K562 (cell line): Measurements from ENCODE around the gene CHD6. TPM values are rescaled to one million over a fixed set of nuclear protein-coding genes. Genes with fewer than 3 reads are reported as not detected.

Source experiments
- ATAC-seq: fragments of 200-7000 bp; cut with Tn5 transposase; 3 replicates; pipeline ENCODE4 v1.9.1; 2020; ENCODE audit warnings: moderate library complexity
- BruUV-seq: library from RNA; stranded (reverse); fragments of 400-500 nt; replicated peaks from 2 replicates; lab custom pipeline; 2021; lab: Mats Ljungman, UMichigan
- CTCF ChIA-PET: fragments of 300-600 bp; formaldehyde crosslinking; extraction: SDS; loops from one replicate; lab custom pipeline; 2021; ENCODE audit warnings: low intra/inter-chr PET ratio; lab: Yijun Ruan, JAX
- POLR2A ChIA-PET: fragments of 300-600, 350-650 bp; sonication (Branson Sonifier 250); formaldehyde crosslinking; extraction: SDS; loops from one replicate; lab custom pipeline; 2021; ENCODE audit warnings: antibody characterized with exemption, inconsistent platforms; lab: Yijun Ruan, JAX
- DNase-seq, 4 experiments: peaks; one replicate each; pipeline versions ENCODE4 v3.0.0 to v3.0.0-alpha.2; 2011 to 2018; ENCODE audit warnings: low spot score in 3 of 4, mixed read lengths in 3 of 4; ENCODE audit errors: extremely low read depth in 1 of 4
- FAIRE-seq: peaks from 2 replicates; lab custom pipeline; 2011; peaks lifted over from hg19 to GRCh38; lab: Jason Lieb, UNC
- H2AFZ ChIP-seq: 2 replicates; pipeline ENCODE4 v1.6.0; 2011; ENCODE audit warnings: low read depth, low read length, control low read depth, inconsistent platforms
- H3K27ac ChIP-seq: fragments of 200-600 bp; 3 replicates; pipeline ENCODE4 v1.8.0; 2011; ENCODE audit warnings: low read depth, mild to moderate bottlenecking, control low read depth, inconsistent platforms, low read length, moderate library complexity, mixed read lengths; ENCODE audit errors: extremely low read depth
- H3K27me3 ChIP-seq, 2 experiments: fragments of 300-600 bp in 1 of 2; 2 replicates in 1 of 2; 3 replicates in 1 of 2; pipeline versions ENCODE4 v1.6.0 to v1.8.0; 2011; ENCODE audit warnings: inconsistent platforms in 2 of 2, low read length in 2 of 2, mild to moderate bottlenecking in 1 of 2, mixed read lengths in 1 of 2, moderate library complexity in 1 of 2; ENCODE audit not compliant: control insufficient read depth in 2 of 2, insufficient read depth in 2 of 2
- H3K36me3 ChIP-seq: fragments of 300-600 bp; 3 replicates; pipeline ENCODE4 v1.8.0; 2011; ENCODE audit warnings: mild to moderate bottlenecking, low read length, inconsistent platforms; ENCODE audit not compliant: control insufficient read depth, insufficient read depth
- H3K4me1 ChIP-seq, 2 experiments: fragments of 200-600 bp in 1 of 2; replicated peaks in 1 of 2; 2 replicates in 1 of 2; 3 replicates in 1 of 2; pipeline versions ENCODE4 v1.5.1 to v1.8.0; 2011; ENCODE audit warnings: inconsistent platforms in 2 of 2, low read length in 2 of 2, mild to moderate bottlenecking in 1 of 2, mixed read lengths in 1 of 2, moderate library complexity in 1 of 2; ENCODE audit not compliant: control insufficient read depth in 2 of 2, insufficient read depth in 2 of 2
- H3K4me2 ChIP-seq: 2 replicates; pipeline ENCODE4 v1.6.1; 2011; ENCODE audit warnings: low read length, control low read depth, inconsistent platforms, mixed read lengths; ENCODE audit not compliant: insufficient read depth
- H3K4me3 ChIP-seq: fragments of 200-600 bp; sonication (generic), shearing (Covaris generic); 2 replicates; pipeline ENCODE4 v1.5.1; 2016; ENCODE audit warnings: control low read depth, inconsistent platforms
- H3K79me2 ChIP-seq: fragments of 200-600 bp; 3 replicates; pipeline ENCODE4 v1.8.0; 2011; ENCODE audit warnings: low read length, inconsistent platforms; ENCODE audit not compliant: control insufficient read depth, insufficient read depth
- H3K9ac ChIP-seq, 2 experiments: 2 replicates each; pipeline versions ENCODE4 v1.6.0 to v1.6.1; 2011; ENCODE audit warnings: low read depth in 2 of 2, low read length in 2 of 2, control low read depth in 1 of 2, inconsistent platforms in 1 of 2, mild to moderate bottlenecking in 1 of 2, mixed read lengths in 1 of 2; ENCODE audit not compliant: insufficient read depth in 1 of 2
- H3K9me1 ChIP-seq: one replicate; pipeline ENCODE4 v1.6.0; 2011; ENCODE audit warnings: inconsistent platforms, mild to moderate bottlenecking, low read length, moderate library complexity; ENCODE audit not compliant: control insufficient read depth, insufficient read depth
- H3K9me3 ChIP-seq: replicated peaks from 2 replicates; pipeline ENCODE4 v1.5.1; 2011; ENCODE audit warnings: low read depth, low read length, inconsistent platforms; ENCODE audit not compliant: control insufficient read depth, insufficient read depth
- H4K20me1 ChIP-seq: replicated peaks from 2 replicates; pipeline ENCODE4 v1.6.1; 2011; ENCODE audit warnings: low read length, inconsistent platforms, mixed read lengths; ENCODE audit not compliant: control insufficient read depth, insufficient read depth
- NR4A1 ChIP-seq, 2 experiments: fragments of 250-450 bp in 1 of 2; fragments of 450-650 bp in 1 of 2; sonication (Bioruptor Pico) in 1 of 2; IDR thresholded peaks; 2 replicates each; pipeline versions ENCODE4 v1.4.0 to v1.6.1; 2016 to 2020; ENCODE audit warnings: mild to moderate bottlenecking in 2 of 2, missing compliant biosample characterization in 1 of 2, missing genetic modification characterization in 1 of 2, moderate library complexity in 1 of 2
- SIN3B ChIP-seq: fragments of 450-650 bp; IDR thresholded peaks from 2 replicates; pipeline ENCODE4 v1.6.1; 2017; ENCODE audit warnings: low read depth, mild to moderate bottlenecking, moderate library complexity
- TAL1 ChIP-seq: fragments of 450-650 bp; IDR thresholded peaks from 2 replicates; pipeline ENCODE4 v1.6.1; 2016; ENCODE audit warnings: mild to moderate bottlenecking
- TBL1XR1 ChIP-seq, 2 experiments: IDR thresholded peaks; 2 replicates each; pipeline ENCODE4 v1.6.1; 2012; ENCODE audit warnings: improper control_type of control experiment in 2 of 2, low read length in 2 of 2, mild to moderate bottlenecking in 1 of 2
- TEAD1 ChIP-seq, 2 experiments: fragments of 450-650 bp in 1 of 2; sonication (generic) in 1 of 2; formaldehyde crosslinking; IDR thresholded peaks; 2 replicates each; pipeline versions ENCODE4 v1.4.0 to v1.8.0; 2020 to 2022; ENCODE audit warnings: mild to moderate bottlenecking in 2 of 2, missing genetic modification reagents in 1 of 2
- ZNF23 ChIP-seq: fragments of 250-450 bp; sonication (Bioruptor Pico); IDR thresholded peaks from 2 replicates; pipeline ENCODE4 v1.4.0; 2020; ENCODE audit warnings: mild to moderate bottlenecking
- WGBS: fragments of 100-300 bp; shearing (Covaris generic); methylation state at CpG from one replicate; pipeline ENCODE4 v1.1.6; 2016; ENCODE audit warnings: low coverage, mixed read lengths; ENCODE audit not compliant: insufficient coverage; ENCODE audit errors: missing lambda C conversion rate; 5-methylcytosine and 5-hydroxymethylcytosine counted together
- in situ Hi-C: fragments of 300-500 bp; cut with MboI; formaldehyde crosslinking; loops from 4 replicates; pipeline ENCODE4 v1.15.0; 2018; ENCODE audit warnings: inconsistent platforms, mixed read lengths
- intact Hi-C: fragments of 100-400 bp; cut with micrococcal nuclease; formaldehyde crosslinking; loops from 2 replicates; pipeline ENCODE4 v1.14.2; 2022
- polyA plus RNA-seq, 8 experiments: library from polyadenylated mRNA; depleted of rRNA in 4 of 8; stranded (reverse) in 5 of 8; unstranded in 3 of 8; fragments of >200 nt; fragmentation: Nextera tagmentation in 2 of 8; fragmentation: Illumina TruSeq in 1 of 8; extraction: Ambion mirVana in 2 of 8; extraction: Trizol in 1 of 8; gene quantifications; 2 replicates each; pipeline versions ENCODE4 v1.2.1 to v1.2.3, GENCODE V29; 2011 to 2014; ENCODE audit warnings: inconsistent platforms in 1 of 8, missing spikeins in 1 of 8
- total RNA-seq, 7 experiments: library from RNA; depleted of rRNA in 6 of 7; stranded (reverse); fragments of >200 nt in 6 of 7; fragmentation: Illumina TruSeq in 2 of 7; extraction: Trizol in 2 of 7; gene quantifications; 2 replicates each; pipeline versions ENCODE4 v1.2.1 to v1.2.3, GENCODE V29; 2011 to 2021; ENCODE audit warnings: low replicate concordance in 1 of 7
- TF ChIP-seq, protein P1 (sequence below): fragments of 250-450 bp; sonication (Bioruptor Pico); IDR thresholded peaks from 2 replicates; pipeline ENCODE4 v1.8.0; 2022; ENCODE audit warnings: moderate library complexity, mild to moderate bottlenecking, inconsistent platforms

The CHD6 gene
- total and polyA plus RNA-seq, 9 of the 15 experiments (the other 6 are each of a cell fraction or from before 2014, with no cell fraction given), result 3.9 to 24.2 (median 12.8) TPM

- POLR2A ChIA-PET, result interaction anchor here (0.7 to 1.8 kb wide), 3 partner anchors 8 to 94 kb away, joined by 3 to 5 read pairs (median 4); no protein-coding TSS in a partner anchor
- Histone ChIP-seq H3K4me3 (no peak overlapping the region), H2AFZ (no peak overlapping the region), H3K4me1 (peaks cover 6 to 20% of the 10 kb centered on the region in 2 experiments), H3K36me3 (peaks cover 3% of the 10 kb centered on the region; the same call in 2 of the 3 replicates), H4K20me1 (no peaks in the 10 kb centered on the region), H3K9me3 (no peaks in the 10 kb centered on the region), H3K9ac (no peak overlapping the region), H3K27me3 (no peaks in the 10 kb centered on the region), H3K27ac (no peak overlapping the region), H3K9me1 (no peaks in the 10 kb centered on the region), H3K4me2 (no peak overlapping the region), H3K79me2 (peaks cover 12% of the 10 kb centered on the region; the same call in 2 of the 3 replicates)
- ATAC-seq, result no peak
- intact Hi-C loops (no loop called here), in situ Hi-C loops (no loop called here)
- CTCF ChIA-PET, result no interaction called here
- 89% methylated on average over 5 of the region's 5 CpGs for WGBS
- BruUV-seq, result no TSS peak
- TF ChIP-seq, protein P1, sequence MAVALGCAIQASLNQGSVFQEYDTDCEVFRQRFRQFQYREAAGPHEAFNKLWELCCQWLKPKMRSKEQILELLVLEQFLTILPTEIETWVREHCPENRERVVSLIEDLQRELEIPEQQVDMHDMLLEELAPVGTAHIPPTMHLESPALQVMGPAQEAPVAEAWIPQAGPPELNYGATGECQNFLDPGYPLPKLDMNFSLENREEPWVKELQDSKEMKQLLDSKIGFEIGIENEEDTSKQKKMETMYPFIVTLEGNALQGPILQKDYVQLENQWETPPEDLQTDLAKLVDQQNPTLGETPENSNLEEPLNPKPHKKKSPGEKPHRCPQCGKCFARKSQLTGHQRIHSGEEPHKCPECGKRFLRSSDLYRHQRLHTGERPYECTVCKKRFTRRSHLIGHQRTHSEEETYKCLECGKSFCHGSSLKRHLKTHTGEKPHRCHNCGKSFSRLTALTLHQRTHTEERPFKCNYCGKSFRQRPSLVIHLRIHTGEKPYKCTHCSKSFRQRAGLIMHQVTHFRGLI (CRISPR knock-in tag), result no peak
- TF ChIP-seq ZNF23 (CRISPR knock-in tag), result no peak
- no peak for TF ChIP-seq NR4A1 (CRISPR knock-in tag; IDR thresholded peaks at IDR 0.05)
- no peak for TF ChIP-seq NR4A1 (tag; IDR thresholded peaks at IDR 0.05)
- no peak for TF ChIP-seq TBL1XR1 (IDR thresholded peaks at IDR 0.05; ENCODE audit: low read length in 2 of 2)
- TF ChIP-seq TEAD1 (CRISPR knock-in tag; IDR thresholded peaks at IDR 0.05), result no peak
- no peak for TF ChIP-seq SIN3B
- TF ChIP-seq TAL1, result no peak
- no peak for FAIRE-seq
- no peak for DNase-seq
Observed at GRCh38 chr20:41523857-41524256, 94.3 kb downstream of the CHD6 start.
